GM21528 (cell line): Measurements from ENCODE around the gene PDLIM1.
A peak's percentile ranks its signal among the peaks of the same experiment; 100 is the strongest.

Experiments used
- ATAC-seq: cut with Tn5 transposase; IDR thresholded peaks from one replicate; pipeline ENCODE4 v1.9.1; 2021; ENCODE audit warnings: mild to moderate bottlenecking, moderate library complexity; ENCODE audit not compliant: unreplicated experiment, low FRiP score

PDLIM1 gene, protein sequence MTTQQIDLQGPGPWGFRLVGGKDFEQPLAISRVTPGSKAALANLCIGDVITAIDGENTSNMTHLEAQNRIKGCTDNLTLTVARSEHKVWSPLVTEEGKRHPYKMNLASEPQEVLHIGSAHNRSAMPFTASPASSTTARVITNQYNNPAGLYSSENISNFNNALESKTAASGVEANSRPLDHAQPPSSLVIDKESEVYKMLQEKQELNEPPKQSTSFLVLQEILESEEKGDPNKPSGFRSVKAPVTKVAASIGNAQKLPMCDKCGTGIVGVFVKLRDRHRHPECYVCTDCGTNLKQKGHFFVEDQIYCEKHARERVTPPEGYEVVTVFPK

DNA sequence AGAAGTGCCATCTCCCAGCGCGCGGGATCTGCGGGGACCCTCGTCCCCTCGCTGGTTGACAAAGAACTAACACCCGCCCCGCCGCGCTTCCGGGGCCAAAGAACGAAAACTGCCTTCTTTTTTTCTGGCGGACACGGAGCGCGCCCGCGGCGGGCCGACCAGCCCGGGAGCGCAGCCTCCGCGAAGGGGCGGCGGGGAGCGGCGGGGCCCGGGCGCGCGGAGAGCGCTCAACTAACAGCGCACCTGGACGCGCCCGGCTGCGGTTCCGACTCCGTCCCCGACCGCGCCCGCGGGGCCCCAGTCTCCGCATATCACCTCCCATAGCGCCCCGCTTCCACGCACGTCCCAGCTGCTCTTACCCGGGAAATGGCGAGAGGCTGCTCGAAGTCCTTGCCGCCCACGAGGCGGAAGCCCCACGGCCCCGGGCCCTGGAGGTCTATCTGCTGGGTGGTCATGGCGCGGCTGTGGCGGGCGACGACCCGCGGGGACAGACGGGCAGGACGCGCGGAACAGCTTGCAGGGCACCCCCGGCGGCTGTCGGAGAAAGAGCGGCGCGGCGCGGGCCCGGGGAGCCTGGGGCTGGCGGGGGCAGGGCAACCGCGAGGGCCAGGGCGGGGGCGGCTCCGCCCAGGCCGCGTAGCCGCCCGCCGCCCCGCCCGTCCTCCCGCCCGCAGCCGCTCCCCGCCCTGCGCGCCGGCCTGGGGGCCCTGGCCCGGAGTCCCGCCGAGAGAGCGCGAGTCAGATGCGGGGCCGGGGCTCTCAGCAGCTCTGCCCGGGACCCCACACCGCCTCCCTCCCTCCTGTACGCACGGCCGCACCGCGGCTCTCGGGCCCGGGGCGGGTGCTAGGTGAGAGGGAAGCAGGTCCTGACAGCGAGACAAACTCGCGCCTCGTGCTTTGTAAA, at the start of gene PDLIM1:
PDLIM1 (minus strand) TSS at position 543 of the 904 bp plus-strand sequence; CDS start at position 455, 88 bp downstream.
- ATAC-seq: peak; percentile 43

DNA sequence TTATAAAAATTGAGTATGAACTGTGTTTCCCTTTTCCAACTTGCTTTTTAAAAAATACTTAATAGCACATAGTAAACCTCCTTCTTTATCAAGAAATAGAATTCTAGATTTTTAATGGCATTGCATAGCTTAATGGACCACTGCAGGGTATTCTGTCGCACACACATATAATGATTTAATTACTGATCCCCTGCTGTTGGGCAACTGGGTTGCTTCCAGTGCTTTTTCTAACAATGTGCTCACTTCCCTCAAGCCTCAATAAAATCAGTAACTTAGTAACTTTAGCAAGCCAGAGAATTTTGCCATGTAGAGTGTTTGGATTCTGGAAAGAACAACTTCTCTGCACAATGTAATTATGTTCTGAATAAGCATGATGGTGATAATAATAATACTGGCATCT, 49.1 kb upstream of the PDLIM1 start:
- no peak for ATAC-seq

DNA sequence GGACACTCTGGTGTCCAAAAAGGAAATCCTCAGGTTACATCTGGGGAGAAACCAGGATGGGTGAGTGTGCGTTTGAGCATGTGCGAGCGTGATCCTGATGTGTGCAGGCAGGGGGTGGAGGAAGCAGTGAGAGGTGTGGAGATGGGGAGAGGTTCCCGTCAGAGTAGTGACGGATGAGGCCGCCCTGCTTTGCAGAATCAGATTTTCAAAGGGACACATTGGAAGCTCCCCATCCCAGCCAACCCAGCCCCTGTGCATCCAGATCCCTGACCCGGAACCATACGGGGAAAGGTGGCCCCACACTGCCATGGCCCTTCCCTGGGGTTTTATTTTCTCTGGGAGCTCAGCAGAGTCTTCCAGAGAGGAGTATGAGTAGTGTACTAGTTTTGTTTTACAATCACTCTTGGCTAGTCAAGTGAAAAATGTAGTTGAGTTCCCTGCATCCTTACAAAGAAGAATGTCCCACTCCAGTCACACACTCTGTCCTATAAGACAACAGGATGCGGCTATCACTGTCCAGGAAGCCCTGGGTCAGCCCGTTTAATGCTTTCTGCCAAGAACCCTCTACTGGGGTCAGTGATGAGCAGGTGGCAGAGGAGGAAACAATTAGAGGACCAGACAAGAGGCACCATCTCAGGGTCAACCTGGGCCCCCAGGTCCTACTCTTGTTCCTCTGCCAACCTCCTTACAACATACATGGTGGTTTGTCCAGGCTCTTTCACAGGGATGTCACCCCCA, 46.8 kb upstream of the PDLIM1 start:
- no peak for ATAC-seq

DNA sequence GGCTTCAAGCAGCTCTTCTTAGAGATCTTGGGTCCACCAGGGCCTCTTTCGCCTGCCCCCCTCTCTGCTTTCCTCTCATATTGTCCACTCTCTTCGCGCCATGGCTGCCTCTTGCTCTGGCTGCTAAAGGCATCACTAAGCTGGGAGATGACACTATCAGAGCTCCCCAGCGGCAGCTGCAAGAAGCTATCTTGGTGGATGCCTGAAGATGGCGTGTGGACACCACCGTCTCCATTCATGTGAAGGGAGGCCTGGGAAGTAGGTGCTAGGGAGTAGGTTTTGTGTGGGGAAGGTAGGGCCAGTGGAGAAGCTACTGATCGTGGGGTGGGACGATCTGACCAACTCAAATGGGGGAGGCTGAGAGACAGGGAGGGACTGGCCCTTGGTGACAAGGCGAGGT, 45.9 kb upstream of the PDLIM1 start:
- no peak for ATAC-seq

DNA sequence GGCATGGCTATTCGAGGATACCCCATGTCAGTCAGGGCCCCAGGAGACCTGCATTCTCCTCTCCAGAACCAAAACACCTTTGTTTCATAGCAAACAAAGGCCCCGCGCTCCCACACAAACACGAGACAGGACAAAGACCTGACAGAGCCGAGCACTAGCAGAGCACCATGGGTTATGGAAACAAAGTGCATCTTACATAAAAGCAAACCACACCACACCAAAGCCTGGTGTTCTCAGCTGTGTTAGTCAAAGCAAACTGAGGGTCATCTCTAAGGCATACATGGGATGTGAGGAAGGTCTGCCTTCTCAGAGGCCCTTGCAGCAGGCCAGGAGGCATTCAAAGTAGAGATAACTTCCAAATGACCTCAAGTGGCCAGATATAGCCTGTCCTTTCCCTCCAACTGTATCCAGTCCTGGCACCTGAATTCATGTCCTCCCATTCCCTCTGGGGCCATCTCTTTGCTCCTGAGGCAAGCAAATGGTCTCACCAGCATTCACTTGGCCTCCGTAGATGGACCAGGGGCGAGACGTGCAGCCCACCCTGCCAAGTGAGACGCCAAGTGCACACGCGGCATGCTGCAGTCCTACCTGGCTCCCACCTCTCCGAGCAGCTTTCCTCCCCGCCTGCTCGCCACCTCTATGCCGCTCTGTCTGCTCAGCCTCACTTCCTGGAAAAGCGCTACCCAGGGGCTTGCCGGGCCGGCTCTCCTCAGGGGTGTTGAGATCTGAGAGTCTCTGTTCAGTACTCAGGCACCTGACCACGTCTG, 45.3 kb upstream of the PDLIM1 start:
- ATAC-seq: no peak

DNA sequence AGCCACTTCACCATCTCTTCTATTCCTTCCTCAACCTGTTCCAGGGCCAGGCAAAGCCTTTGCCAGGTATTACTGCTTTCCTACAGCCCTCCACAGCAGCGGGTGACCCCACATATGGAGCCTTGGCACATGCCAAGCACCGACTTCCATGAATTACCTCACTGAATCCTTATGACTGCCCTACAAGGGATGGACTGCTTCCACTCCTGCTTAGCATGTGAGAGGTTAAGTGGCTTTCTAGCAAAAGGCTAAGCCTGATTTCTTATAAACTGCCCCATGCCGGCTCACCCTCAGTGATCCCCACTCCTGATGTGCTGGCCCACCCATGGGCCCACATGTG, 44.0 kb upstream of the PDLIM1 start:
- ATAC-seq: no peak

DNA sequence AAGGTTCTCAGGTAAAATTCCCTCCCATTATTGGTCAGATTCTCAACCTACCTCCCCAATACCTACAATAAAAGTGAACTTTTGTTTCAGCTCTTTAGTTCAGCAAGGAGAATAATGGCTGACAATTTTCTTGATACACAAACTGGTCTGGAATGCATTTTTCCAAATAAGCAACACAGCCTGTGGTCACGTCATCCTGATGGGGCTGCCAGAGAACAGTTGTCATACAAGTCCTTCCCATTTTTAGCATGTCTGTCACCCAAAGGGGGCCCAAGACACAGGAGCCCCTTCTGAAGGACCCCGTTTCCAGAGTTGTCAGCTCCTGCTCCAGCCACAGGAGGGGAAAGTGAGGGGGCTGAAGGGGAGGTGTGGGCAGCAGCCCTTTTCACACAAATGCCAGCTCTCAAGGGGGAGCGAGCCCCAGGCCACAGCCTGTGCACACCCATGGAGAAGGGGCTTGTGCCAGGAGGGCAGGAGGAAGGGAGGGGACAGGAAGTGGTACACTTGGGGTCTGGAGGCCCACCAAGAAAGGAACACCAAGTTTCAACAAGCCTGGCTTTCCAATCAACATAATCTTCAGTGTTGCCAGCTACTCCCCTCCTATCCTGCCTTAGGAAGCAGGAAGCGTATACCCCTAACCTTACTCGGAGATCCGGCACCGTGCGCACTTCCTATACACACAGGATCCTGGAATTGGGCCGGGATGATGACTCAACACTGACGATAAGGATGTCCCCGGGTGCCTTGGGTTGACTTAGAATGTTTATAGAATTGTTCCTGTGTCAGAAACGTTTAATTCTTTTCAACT, 43.4 kb upstream of the PDLIM1 start:
- ATAC-seq: no peak

DNA sequence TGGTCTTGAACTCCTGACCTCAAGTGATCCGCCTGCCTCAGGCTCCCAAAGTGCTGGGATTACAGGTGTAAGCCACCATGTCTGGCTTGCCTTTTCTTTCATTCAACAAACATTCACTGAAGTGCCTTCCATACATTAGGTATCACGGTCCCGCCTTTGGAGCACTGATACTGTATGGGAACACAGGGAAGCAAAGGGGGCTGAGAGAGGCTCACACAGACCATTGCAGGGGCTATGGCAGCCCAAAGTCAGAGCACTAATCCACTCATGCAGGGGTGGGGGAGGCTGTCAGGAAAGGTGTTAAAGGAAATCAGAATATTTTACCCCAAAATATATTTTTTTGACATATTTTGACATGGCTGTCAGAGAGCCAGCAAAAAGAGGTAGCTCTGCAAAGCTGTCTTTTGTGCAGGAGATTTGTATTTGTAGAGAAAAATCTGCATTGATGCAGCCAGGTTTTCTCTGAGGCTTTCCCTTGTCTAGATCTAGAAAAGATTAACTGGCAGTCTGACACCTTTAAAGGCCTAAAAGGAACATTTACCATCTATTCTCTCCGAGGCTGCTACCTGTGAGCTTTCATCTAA, 42.0 kb upstream of the PDLIM1 start:
- no peak for ATAC-seq

DNA sequence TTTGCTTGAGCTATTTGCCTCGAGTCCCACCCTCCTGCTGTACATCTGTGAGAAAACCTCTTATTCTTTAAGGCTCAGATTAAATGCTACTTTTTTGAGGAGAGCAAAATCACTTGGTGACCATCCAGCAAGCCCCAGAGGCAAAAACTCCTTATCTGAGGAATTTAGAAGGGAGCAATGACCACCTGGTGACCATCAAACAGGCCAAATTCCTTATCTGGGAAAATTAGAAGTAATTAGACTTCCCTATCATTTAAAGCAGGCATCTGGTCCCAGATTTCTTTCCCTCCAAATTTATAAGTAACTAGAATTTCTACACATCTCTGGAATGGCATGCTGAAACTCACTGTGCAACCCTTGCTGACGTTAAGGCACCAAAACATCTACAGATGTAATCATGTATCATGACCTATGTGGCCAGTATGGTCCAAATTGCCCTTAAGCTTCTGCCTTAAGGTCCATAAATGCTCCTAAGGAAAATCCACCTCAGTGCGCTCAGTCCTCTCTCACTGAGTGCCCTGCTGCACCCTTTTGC, 40.9 kb upstream of the PDLIM1 start:
- ATAC-seq: no peak

DNA sequence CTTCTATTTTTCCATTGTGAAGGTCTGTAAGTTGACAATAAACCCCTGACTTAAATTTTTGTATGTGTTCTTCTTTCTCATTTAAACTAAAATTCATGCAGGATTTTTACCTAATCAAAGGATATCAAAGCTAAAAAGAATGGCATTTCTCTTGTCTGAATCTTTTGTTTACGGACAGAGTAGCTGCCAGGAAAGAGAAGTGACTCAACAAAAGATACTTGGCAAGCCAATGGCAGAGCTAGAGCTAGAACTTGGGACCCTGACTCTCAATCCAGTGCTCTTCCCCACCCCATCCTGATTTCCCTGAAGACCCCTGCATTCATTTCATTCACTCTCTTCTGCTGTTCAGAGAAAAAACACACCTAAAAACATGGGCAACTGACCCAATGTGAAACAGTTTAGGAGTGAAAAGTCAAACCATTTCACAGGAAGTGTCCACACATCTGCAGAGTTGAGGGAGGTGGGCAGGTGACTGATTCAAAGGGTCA, 40.2 kb upstream of the PDLIM1 start:
- ATAC-seq: no peak

DNA sequence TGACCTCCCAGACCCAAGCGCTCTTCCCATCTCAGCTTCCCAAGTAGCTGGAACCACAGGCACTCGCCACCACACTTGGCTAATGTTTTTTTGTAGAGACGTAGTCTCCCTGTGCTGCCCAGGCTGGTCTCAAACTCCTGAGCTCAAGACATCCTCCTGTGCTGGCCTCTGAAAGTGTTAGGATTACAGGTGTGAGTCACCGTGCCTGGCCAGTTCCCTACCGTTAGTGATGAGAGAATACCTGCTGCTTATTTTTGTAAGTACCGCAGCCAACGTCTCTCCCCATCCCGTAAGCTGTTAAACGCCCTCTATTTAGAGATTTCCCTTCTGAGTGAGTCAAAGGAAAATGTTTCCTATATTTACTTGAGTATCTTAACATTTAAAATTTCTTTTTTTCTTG, 38.5 kb upstream of the PDLIM1 start:
- no peak for ATAC-seq

DNA sequence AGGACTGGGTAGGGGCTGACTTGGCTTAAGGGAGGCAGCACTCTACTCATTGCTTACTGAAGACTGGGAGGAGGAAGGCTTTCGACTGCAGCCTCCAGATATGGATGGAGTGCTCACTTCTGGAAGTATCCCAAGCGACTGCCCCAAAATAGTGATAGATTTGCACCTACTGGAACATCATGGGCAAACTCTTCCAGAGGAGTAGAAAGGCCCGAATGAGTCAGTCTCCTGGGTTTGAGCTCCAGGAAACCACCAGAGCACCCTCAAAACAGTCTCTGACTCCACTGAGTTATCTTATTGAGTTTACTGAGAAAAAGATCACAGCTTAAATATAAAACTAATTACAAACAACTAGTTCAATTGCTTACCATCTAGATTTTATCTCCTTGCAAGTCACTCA, 37.2 kb upstream of the PDLIM1 start:
- no peak for ATAC-seq

DNA sequence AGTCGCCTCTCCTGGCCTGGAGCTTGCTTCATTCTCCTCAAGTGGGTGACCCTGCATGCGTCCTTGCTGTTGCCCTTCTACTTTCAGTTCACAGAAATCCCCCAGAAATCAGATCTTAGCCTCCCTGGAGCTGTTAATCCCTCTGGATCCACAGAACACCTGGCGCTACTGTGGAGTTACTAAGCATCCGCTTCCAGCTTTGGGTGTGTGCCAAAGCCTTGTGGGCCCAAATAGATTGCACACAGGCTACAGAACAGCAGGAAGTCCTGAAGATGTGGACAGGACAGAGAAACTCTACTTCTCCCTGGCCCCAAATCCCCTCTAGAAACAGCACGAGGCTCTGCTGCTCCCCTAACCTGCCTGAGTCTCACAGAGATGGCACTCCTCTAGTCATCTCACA, 36.6 kb upstream of the PDLIM1 start:
- no peak for ATAC-seq

DNA sequence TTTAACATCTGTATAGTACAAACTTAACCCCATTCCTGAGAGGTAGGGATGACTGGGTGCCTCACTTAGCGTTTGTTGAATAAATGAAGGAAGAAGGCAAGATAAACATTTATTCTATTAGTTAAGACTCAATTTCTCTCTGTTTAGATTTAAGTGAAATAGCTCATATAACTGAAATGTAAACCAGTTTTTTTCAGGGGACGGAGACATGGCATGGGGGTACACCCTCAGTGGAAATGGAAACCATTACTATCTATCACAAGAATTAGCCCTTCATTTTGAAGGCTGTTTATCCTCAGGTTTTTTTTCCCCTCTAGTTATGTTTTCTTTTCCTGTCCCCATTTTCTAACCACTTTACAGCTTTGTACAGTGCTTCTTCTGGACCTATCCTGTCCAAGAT, 35.6 kb upstream of the PDLIM1 start:
- no peak for ATAC-seq

DNA sequence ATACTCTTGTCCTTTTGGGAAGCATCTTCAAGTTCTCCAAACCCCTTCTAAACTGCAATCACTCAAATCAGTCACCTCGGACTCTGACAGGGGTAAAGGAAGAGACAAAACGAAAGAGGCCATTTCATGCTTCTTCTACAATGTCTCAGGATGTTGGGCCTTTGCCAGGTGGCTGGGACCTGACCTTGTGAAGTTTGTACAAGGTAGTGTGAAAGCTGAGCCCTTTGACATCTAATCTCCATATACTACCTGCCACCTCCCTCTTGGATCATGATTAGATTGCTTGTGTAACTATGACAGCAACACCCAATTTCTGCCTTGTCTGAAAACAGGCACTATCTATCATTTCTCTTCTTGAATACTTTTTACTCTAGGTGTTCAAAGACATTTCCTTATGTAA, 35.1 kb upstream of the PDLIM1 start:
- ATAC-seq: no peak

DNA sequence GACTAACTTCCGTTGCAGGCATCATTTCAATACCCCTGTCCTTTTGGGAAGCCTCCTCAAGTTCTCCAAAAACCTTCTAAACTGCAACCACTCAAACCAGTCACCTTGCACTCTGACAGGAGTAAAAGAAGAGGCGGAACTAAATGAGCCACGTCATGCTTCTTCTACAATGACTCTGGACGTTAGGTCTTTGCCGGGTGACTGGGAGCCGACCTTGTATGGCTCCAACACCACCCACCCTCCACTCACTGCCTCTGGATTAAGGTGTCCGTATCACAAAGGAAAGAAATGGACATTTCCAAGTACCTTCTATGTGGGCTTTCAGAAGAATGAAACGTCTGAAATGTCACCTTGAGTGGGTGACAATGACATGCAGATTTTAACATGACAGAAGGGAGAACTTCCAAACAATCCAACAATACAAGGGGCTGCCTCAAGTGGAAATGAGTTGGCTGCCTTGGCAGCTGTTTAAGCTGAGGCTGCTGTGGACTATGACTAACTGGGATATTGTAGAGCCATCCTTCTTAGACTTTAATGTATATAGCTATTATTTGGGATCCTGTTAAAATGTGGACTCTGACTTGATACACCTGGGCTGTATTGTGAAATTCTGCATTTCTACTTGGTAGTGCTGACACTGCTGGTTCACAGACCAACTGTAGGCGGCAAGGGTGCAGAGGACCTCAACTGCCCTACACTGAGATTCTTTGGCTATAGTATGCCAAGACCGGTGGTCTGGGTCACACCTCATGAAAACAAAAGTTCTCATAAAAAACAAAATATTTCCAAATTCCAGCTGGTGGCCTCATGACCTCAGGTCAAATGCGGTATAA, 33.8 kb upstream of the PDLIM1 start:
- no peak for ATAC-seq

DNA sequence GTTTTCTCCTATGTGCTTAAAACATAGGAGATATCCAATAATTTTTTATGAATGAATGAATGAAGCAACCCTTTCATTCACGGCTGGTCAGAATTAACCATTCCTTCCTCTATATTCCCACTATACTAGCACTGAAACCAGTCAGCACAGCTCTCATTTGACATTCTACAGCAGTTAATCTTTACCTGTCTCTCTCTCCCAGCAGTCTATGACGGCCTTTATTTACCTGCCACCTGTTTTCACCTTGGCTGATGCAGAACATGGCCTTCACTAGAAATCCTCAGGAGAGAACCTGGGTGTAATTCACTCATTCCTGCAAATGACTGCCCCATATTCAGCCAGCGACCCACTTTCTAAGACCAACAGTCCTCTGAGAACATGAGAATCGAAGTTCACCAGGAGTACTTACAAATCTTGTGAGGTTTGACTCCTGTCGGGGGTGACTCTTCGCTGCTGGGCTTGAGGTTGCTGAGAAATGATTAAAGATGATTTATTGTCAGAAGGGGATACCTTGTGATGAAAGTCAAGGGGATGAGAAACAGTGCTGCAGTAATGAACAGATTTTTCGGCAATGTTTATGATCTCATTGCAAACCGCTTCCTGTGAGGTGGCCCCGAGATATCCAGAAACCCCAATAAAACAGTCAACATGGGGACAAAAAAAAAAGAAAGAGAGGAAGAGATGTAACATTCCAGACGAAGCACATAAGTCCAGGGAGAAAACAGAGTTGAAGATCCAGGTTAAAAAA, 30.9 kb upstream of the PDLIM1 start:
- ATAC-seq: no peak
